ACHN (cell line): Measurements from ENCODE around the gene DPYD.

Experiments used
- DNase-seq: peaks from one replicate; pipeline ENCODE4 v3.0.0-alpha.2; 2015
- in situ Hi-C: cut with HindIII; loops from 2 replicates; pipeline ENCODE4 v1.10.0; 2017; ENCODE audit warnings: low sequenced_read_pairs, low pct_ligation_motif_present, low pct_unique_long_range_greater_than_20kb

The DPYD gene

DNA sequence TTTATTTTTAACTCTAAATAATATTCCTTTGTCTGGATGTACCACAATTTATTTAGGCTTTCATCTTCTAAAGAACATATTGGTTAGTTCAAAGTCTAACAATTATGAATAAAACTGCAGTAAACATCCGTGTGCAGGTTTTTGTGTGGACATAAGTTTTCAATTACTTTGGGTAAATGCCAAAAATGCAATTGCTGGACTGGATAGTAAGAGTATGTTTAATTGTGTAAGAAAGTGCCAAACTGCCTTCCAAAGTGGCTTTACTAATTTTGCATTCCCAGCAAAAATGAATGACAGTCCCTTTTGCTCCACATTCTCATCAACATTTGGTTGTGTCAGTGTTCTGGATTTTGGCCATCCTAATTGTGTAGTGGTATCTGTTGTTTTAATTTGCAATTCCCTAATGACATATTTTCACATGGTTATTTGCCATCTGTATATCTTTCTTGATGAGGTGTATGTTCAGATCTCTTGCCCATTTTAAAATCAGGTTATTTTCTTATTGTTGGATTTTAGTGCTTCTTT, 113.8 kb downstream of the DPYD start:
- no peak for DNase-seq
- in situ Hi-C loops, result no loop called here

DNA sequence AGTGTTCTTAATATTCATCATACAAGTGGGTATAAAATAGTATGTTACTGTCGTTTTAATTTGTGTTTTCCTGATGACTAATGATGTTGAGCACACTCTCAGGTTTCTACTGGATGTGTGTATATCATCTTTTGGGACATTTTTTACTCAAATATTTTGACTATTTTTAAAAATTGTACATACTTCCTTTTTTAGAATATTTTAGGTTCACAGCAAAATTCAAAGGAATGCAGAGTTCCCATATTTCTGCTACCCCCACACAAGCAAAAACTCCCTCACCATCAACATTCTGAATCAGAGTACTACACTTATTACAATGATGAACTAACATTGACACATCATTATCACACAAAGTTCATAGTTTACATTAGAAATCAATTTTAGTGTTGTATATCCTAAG, 114.5 kb downstream of the DPYD start:
- in situ Hi-C loops, result no loop called here
- DNase-seq, result no peak

DNA sequence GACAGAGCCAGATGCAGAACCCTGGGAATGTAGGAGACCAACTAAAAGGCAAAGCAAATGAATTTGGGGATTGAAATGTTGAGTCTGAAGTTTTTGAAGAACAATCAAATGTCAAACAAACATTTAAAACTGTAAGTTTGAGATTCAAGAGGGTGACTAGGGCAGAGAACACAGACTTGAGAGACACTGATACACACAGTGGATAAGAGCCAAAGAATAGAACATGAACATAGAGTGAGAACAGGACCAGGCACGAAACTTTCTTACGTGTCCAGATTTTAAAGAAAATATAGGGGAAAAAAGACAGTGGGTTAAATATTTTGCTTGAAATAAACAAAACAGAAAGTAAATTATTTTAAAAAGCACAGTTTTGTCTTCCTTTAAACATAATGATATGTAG, 115.7 kb downstream of the DPYD start:
- in situ Hi-C loops, result no loop called here
- no peak for DNase-seq

DNA sequence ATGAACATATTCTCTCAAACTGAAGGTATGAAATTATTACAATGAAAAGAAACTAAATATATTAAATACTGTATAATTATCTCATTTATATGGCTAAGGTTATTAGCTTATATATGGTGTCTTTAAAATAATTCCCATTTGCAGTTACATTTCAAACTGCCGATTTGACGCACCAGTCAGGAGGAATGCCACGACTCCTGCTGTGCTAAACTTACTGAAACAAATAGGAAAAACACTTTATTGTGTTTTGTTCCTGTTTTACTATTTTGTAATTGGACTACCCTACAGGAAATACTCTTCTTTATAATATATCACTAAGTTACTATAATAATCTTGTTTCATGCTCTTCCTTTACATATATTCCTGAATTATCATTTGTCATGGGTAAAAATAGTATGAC, 117.8 kb downstream of the DPYD start:
- in situ Hi-C loops, result no loop called here
- DNase-seq, result no peak

DNA sequence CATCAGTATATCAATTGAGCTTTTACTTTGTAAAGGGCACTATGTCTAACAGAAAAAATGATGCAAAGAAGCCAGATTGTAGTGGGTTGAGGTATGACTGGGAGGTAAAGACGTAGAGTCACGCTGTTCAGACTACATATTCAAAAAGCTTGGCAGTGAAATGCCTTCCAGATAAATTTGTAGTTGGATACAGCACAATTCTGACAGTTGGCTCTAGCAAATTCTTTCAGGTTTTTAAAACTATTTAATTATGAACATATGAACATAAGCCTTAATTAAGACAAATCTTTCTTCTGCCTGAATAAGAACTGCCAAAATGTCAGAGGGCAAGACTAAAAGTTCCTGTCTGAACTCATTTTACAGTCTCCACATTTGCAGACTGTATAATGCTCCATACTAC, 118.8 kb downstream of the DPYD start:
- in situ Hi-C loops, result no loop called here
- DNase-seq, result no peak

DNA sequence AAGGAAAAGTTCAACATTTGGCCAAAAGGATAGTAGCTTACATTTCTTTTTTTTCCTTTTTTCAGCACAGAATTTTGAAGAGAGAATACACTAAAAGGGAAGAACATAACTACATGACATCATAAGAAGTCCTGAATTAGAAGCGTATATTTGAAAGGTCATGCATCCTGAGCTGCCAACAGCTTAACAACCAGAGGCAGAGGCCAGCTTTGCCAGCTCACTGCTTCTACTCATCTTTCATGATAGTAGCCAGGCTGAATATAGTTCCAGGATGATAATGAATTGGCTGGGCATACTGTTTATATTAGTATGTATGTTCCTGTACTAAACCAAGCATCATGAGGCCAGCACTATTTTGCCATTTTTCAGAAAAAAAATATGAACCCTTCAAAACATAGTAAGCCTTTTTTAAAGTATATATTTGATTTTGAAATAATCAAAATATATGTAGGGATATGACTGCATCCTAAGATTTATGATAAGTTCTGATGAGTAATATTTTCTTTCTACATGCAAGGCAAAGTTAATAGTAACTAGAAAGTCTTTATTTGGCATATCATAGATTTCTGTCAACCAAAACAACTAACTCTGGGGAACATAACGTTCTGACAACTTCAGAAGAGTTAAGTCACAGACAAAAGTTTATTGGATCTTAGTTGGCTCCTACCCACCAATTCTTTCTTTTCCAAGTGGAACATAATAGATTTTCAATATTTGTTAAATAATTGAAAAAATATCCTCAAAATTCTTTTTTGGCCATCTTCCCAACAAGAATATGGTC, 123.2 kb downstream of the DPYD start:
- in situ Hi-C loops, result no loop called here
- DNase-seq, result no peak

DNA sequence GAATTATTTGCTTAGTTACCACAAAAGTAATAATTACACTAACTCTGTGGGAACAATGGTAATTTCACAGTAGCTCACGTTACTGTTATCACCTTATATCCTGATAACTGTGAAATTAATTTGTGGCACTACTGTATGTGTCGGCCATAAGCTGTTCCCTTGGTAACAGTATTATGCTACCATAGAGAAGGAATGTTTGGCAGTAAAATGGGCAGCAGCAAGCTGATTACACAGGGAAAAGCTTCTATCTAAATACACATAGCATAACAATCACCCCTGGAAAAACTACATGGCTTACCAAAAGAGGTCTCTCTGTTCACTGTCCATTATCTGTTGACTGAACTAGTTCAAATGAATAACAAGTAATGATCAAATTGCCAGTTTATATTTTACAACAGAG, 124.1 kb downstream of the DPYD start:
- DNase-seq, result no peak
- in situ Hi-C loops, result no loop called here

DNA sequence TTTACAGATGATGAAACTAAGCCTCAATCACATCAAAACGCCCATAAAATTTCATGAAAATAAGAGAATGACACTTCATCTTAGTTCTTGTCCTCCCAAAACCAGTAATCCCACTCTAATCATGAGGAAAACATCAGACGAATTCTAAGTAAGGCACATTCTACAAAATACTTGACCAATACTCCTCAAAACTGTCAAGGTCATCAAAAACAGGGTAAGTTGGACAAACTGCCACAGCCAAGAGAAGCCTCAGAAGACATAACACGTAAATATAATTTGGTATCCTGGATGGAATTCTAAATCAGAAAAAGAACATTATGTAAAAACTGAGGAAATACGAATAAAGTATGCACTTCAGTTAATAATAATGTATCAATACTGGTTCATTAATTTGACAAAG, 128.2 kb downstream of the DPYD start:
- DNase-seq, result no peak
- in situ Hi-C loops, result no loop called here

DNA sequence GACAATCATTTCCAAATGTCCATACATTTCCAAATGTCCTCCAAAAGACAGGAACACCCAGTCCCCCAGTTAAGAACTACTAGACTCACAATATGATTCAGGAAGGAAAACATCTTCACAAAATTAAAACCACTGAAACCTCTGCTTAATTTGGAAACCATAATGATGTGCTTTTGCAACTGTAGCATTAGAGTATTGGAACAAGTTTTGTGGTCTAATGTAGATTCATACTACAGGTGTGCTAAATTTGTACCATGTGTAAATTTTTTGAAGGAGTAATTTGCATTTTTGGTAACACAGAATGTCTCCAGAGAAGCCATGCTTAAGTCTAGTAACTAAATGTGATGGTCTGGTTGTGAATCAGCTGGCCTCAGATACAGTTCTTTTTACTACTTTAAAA, 129.6 kb downstream of the DPYD start:
- in situ Hi-C loops, result no loop called here
- no peak for DNase-seq

DNA sequence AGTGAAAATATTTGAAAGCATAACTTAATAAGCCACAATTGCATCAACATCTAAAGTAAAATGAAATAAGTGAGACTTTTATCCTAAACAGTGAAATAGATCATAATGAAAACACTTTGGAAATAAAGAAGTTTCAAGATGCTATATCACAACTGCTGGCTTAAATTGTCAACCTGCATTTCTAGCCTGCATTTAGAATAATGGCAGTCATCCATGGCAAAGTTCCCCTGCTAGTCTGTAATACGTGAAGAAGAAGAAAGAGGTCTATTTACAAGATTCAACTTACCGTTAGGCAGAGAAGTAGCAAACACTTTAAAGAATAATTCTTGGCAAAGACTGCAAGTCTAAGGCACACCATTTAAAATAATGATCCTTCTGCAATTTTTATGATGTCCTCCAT, 133.6 kb downstream of the DPYD start:
- in situ Hi-C loops, result no loop called here

DNA sequence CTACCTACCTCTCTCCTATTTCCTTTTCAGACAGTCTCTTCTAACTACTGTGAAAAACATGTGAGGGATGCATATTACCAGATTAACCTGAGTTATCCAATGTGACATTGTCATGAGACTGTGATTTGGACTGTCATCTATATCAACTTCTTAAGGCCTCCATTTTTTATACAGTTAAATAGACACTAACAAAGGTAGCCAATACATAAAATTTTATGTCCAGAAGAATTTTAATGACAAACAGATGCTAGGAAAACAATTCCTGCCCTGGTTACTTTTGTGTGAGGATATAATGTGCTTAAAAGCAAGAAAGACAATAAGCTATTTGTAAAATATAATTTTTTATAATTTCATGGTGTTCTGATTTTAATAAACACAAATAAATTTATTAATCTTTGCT, 136.2 kb downstream of the DPYD start:
- no peak for DNase-seq
- in situ Hi-C loops, result no loop called here

More for the DNA sequence above, 133.6 kb downstream of the DPYD start:
- DNase-seq, result no peak

DNA sequence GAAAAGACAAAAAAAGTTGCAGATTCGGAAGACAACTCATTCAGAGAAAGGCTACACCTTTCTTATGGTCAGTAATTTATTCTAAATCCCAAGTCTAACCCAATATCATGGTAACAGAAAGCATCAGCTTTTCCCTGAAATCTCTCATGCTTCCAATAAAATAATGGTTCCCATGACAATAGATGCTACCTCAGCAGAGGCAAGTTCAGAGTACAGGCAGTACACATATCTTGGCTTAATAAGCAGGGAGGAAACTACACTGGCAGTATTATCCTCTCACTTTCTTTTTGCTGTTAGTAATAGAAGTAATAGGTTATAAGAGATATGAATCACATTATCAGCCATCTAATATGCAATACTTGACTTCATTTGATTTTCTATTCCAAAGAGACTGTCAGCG, 137.1 kb downstream of the DPYD start:
- in situ Hi-C loops, result no loop called here
- no peak for DNase-seq

DNA sequence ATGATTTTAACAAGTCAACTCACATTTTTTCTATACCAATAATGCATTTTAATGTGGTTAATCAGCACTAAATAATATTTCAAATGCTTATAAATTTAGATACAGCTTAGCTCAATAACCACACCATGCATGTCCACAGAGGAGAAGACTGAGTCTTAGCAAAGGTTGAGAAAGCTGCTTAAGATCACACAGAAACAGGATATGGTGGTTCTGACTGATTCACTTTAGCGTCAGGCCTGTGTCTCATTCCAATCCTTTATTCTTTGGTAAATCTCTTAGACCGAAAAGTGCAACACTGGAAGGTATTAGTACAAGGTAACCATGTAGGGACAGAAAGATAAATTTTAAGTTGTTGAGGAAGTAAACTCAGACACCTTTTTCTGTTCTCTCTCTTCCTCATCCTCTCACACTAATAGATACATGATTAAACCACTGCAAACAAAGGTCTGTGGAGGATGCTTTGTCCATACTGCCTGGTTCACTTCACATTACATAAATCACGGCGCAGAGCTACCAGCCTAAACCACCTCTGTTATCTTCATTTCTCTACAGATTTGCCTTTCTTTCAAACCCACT, 139.0 kb downstream of the DPYD start:
- in situ Hi-C loops, result no loop called here
- DNase-seq, result no peak

DNA sequence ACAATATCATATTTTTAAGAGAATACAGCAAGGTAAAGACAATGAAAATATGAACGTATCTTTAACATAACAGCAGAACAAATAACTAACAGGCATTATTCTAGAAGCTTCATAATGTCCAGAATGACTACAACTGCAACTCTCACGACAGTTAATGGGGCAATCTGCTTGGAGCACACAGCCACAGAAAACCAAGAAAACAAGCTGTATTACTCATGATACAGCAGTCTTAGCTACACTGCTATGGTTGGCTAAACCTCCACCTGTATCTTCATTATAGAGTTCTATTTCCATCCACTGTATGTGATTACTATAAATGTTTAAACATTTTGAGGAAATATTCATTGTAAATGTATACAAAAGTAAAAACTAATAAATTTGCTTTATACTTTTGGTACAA, 139.9 kb downstream of the DPYD start:
- in situ Hi-C loops, result no loop called here

DNA sequence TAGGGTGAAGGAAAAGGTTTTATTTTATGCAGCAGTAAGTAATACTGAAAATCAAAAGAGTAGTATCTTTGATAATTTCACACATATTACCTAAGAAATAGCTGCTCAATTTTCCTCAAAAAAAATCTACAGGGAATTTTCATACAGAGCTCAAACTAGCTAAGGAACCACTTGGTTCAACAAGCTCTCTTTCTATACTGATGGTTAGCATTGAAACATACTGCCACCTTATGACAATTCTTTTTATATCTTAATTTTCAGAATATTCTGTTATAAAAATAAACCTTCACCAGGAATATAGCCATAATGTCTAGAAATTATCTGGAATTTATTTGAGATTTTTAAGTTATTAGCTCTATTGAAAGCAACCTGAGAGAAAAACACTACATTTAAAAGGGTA, 142.1 kb downstream of the DPYD start:
- in situ Hi-C loops, result no loop called here
- DNase-seq, result no peak

More for the DNA sequence above, 139.9 kb downstream of the DPYD start:
- no peak for DNase-seq

DNA sequence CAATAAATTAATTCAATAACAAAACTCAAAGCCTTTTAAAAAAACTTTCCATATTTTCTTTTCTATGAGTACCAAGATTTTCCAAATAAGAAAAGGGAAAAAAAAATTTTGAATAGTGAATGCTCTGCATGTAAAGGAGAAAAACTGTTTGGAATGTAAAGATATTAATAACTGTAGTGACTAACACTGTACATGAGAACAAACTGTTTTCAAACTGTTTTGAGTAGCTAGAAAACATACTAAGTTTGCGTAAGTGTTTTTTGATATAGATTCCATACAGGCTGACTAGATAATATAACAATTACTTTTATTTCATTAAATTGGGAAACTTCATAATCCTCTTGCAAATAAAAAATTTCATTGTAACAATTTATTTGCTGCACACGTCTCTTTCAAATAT, 150.5 kb downstream of the DPYD start:
- DNase-seq, result no peak
- in situ Hi-C loops, result no loop called here

DNA sequence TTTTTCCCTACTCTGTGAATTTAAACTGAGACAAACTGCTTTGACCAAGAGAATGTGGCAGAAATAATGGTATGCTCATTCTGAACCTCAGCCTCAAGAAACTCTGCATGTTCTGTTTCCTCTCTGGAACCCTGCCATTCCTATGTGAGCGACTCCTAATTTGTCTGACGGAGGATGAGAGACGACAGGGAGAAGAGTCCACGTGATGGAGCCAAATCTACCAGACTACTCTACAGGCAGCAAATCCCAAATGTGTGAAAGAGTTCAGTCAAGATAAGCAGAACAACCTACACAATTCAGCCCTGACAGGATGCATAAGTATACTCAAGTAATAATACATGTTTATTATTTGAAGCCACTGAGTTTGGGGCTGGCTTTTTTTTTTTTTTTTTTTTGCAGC, 153.5 kb downstream of the DPYD start:
- no peak for DNase-seq
- in situ Hi-C loops, result no loop called here

DNA sequence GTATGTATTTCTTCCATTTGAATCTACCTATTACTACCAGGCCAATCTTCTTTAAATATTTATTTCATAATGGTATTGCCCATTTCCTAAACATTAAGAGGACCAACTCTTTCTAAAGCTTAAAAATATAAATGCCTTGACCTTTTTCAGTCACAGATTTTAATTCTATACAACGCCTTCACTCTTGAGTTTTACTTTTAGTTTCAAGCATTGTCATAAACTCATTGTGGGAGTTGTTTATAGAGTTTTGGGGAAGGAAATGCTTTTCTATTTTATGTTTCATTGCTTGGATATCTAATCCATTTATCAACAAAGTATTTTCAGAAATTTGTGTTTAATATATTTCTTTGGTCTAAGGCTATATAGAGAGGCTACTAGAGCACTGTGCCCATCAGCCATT, 155.8 kb downstream of the DPYD start:
- in situ Hi-C loops, result no loop called here
- DNase-seq, result no peak

DNA sequence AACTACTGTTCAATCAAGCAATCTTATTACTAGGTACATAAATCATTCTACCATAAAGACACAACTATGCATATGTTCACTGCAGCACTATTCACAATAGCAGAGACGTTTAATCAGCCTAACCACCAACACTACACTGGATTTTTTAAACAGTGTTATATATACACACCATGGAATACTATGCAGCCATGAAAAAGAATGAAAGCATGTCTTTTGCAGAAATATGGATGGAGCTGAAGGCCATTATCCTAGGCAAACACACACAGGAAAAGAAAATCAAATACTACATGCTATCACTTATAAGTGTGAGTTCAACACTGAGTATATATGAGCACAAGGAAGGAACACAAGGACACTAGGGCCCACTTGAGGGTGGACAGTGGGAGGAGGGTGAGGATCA, 159.2 kb downstream of the DPYD start:
- DNase-seq, result no peak
- in situ Hi-C loops, result no loop called here

DNA sequence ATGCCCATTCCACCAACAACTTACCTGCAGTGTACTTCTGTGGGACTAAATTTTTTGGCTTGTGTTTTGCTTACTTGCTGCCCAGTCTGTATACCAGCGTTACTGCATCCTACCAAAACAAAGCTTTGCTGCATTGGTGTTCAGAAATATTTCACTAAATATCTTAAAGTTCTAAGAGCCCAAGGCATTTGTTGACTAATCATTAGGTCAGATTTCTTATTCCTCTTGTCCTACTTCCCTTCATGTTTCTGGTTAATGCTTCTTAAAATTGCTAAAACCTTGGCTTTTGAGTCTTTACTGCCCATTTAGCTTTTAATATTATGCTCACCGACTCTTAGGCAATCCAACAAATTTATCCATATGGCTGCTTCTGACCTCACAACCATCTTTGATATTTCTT, 161.8 kb downstream of the DPYD start:
- DNase-seq, result no peak
- in situ Hi-C loops, result no loop called here
